ENCODE results near the gene RNFT2. TPM values are rescaled to one million over a fixed set of nuclear protein-coding genes. Genes with fewer than 3 reads are reported as not detected.

The RNFT2 gene, protein sequence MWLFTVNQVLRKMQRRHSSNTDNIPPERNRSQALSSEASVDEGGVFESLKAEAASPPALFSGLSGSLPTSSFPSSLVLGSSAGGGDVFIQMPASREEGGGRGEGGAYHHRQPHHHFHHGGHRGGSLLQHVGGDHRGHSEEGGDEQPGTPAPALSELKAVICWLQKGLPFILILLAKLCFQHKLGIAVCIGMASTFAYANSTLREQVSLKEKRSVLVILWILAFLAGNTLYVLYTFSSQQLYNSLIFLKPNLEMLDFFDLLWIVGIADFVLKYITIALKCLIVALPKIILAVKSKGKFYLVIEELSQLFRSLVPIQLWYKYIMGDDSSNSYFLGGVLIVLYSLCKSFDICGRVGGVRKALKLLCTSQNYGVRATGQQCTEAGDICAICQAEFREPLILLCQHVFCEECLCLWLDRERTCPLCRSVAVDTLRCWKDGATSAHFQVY
- total RNA-seq = 0.62 TPM
- long read RNA-seq, partial matches to known transcripts = 0 of 1 reads
- long read RNA-seq, other reads (novel, unspliced or antisense) = 1 of 1 reads

DNA sequence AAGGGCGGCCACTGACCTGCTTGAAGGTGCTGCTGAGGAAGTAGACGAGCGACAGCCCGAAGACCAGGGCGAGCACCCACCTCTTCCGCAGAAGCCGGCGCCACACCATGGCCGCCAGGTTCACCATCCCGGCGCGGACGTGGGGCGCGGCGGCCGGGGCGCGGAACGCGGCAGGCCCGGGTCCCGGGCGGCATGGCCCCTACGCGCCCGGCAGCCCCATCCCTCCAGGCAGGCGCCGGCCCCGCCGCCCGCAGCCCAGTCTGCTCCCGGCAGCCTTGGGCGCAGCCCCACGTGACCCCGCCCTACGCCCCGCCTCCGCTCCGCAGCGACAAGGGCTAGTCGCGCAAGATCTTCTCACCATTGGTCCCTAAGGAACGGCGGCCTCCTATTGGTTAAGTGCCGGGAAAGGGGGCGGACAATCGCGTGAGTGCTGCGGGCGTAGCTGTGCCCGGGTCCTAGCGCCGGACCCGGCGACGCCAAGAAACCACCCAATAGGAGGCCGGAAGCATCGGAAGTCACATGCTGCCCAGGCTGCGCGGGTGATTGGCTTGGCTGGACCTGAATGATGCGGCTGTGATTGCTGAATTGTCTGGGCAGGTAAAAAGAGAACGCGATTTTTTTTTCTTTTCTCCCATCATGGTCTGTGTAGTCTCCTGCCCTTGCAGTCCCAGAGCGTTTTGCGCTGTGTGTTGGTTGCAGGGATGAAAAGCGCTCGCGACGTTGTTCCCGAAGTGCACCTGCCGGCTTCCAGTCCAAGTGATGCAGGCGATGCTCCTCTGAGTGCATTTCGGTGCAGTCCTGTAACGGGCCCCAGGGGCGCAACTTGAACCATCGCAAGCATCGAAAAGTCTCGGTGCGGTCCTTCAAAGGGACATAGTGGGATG, at the start of gene RNFT2, which contains the start of gene SPRING1:
Gene RNFT2 (plus strand): TSS at position 542 of the 884 bp plus-strand sequence. CDS start 2,183 bp downstream, outside the sequence.
Gene SPRING1 (minus strand): TSS at position 296 of the 884 bp plus-strand sequence. CDS start 169 bp downstream, at position 127.
- intact Hi-C loops (cut with DNase I) = loop anchor here (5.0 kb wide), 1 partner anchor 79 kb away; no protein-coding TSS in a partner anchor
- peak; percentile 99 for DNase-seq

DNA sequence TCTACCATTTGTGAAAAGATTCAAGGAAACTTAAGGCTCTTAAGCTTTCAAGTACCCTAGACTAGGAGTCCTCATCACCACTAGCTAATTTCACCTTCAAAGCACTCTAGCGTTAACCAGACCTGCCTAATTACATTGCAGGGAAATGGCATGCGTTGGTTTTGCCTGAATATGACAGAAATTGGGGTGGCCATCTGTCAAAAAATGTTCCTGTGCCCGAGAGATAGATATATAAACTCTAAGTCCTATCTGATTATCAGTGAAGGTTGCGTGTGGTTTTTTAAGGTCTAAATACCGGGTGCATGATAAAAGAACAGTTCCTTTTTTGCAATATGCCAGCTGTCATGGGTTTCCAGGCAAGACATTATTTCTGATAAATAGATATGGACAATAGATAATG, 48.6 kb upstream of the RNFT2 start:
- DNase-seq = no peak
- ATAC-seq (ENCODE audit: poor library complexity) = no peak
- intact Hi-C loops (cut with DNase I) = no loop called here

More for the DNA sequence above, at the start of gene RNFT2, which contains the start of gene SPRING1:
- ATAC-seq (ENCODE audit: poor library complexity) = peak; percentile 100

DNA sequence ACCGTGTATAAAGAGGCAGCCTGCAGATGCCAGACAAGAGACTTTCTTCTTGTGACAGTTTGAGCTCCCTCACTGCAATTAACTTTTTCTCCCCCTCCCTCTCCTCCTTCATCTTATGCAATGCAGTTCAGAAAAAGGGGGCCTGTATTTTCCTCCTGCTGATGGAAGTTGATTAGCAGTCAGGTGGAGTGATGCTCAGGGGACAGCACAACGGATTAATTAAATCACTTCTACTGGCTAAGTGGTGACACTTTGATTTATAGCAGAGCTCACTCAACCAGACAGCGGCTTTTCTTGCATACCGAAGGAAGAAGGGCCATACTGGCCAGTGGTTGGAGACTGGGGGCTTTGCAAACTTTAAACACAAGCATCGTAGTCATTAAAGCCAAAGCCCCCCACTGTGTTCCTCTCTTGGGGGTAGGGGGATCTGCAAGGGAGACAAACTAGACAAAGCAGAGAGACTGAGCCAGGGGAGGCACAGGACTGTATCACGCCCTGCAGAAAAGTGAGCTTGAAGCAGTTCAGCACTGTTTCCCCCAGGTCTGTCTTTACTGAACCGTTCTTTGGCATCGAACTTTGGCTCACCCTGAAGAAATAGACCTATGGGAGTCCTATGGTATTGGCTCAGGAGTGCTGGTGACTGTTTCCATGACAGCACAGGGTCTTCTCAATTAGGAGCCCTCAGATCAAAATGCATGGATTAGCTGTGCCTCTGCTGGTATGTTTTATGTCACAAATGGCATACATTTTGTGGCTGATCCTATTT, 48.0 kb upstream of the RNFT2 start:
- ATAC-seq (ENCODE audit: poor library complexity) = no peak
- DNase-seq = no peak
- intact Hi-C loops (cut with DNase I) = loop anchor here (10.0 kb wide), 1 partner anchor 695 kb away; no protein-coding TSS in a partner anchor

DNA sequence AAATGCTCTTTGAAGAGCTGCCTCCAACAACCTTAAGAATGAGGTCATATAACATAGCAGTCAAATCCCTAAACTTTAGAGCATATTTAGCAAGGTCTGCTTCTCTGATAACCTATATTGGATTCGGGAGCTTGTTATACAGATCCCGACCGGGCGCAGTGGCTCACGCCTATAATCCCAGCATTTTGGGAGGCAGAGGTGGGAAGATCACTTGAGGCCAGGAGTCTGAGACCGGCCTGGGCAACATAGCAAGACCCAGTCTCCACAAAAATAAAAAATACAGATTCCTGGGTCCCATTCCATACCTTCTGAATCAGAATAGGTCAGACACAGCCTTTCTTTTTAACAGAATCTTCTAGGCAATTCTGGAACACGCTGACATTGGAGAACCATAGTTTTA, 46.9 kb upstream of the RNFT2 start:
- no peak for ATAC-seq (ENCODE audit: poor library complexity)
- intact Hi-C loops (cut with DNase I) = loop anchor here (10.0 kb wide), 1 partner anchor 696 kb away; no protein-coding TSS in a partner anchor
- no peak for DNase-seq

DNA sequence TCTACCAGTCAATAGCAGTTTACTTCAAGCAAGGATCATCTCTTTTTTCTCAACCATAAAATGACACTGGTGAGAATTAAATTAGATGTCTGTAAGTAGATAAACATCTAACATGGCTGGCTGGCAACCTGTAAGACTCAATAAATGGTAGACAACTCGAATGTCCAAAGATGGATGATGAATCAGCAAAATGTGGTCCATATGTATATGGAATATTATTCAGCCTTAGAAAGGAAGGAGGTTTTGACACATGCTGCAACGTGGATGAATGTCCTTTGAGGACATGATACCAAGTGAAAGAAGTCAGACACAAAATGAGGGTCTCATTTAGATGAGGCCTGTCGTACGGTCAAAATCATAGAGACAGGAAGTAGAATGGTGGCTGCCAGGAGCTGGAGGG, 46.5 kb upstream of the RNFT2 start:
- no peak for DNase-seq
- no peak for ATAC-seq (ENCODE audit: poor library complexity)
- intact Hi-C loops (cut with DNase I) = loop anchor here (10.0 kb wide), 1 partner anchor 697 kb away; no protein-coding TSS in a partner anchor

DNA sequence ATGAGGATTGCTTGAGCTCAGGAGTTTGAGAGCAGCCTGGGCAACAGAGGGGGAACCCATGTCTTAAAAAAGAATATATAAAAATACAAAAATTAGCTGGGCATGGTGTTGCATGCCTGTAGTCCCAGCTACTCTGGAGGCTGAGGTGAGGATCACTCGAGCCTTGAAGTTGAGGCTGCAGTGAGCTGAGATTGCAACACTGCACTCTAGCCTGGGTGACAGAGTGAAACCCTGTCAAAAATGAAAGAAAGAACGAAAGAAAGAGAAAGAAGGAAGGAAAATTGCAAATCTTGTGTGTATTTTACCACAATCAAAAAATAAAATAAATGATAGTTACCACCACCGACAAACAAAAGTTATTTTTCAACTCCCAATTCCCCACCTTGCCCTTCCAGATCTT, 45.5 kb upstream of the RNFT2 start:
- DNase-seq (no peak), ATAC-seq (ENCODE audit: poor library complexity) (no peak)
- intact Hi-C loops (cut with DNase I) = loop anchor here (10.0 kb wide), 1 partner anchor 698 kb away; no protein-coding TSS in a partner anchor

DNA sequence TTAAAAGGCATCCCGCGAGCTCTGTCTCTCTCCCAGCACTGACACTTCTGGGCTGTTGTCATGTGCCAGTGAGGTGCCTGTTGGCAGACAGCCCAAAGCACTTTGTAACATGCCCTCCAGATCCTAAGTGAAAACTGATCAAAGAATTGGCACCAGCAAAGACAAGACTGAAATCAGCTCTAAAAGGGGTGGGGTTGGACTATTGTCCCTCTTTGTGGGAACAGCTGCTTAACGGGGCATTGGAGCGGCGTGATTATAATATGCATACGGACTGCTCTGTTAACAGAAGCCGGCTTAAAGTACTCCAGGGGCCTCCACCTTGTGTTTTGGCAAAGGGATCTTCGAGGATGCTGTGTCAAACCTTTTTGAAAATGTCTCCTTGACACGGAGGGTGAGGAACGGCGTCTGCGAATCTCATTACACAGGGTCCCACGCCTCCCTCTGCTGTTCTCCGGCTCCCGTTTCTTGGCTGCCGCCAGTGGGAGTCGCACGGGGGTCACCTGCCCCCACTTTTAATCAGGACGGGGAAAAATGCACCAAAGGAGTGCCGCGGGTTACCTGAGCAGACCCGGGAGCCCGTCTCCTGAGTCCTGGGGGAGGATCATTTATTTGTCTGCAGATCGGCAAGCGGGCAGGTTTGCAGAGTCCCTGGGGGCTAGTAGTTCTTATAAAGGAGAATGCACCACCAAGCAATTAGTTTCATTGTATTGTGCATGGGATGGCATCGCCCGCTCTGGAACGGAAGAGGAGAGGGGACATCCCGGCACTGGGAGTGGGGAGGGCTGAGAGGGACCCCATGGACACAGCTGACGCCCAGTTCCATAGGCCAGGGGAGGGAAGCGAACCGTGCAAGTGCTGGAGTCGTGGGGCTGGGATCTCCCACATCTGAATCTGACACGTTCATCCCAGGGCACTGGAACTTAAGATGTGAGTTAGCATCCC, 44.6 kb upstream of the RNFT2 start:
- intact Hi-C loops (cut with DNase I) = loop anchor here (10.0 kb wide), 1 partner anchor 699 kb away; no protein-coding TSS in a partner anchor
- ATAC-seq (ENCODE audit: poor library complexity) (peak; percentile 40), DNase-seq (no peak)

DNA sequence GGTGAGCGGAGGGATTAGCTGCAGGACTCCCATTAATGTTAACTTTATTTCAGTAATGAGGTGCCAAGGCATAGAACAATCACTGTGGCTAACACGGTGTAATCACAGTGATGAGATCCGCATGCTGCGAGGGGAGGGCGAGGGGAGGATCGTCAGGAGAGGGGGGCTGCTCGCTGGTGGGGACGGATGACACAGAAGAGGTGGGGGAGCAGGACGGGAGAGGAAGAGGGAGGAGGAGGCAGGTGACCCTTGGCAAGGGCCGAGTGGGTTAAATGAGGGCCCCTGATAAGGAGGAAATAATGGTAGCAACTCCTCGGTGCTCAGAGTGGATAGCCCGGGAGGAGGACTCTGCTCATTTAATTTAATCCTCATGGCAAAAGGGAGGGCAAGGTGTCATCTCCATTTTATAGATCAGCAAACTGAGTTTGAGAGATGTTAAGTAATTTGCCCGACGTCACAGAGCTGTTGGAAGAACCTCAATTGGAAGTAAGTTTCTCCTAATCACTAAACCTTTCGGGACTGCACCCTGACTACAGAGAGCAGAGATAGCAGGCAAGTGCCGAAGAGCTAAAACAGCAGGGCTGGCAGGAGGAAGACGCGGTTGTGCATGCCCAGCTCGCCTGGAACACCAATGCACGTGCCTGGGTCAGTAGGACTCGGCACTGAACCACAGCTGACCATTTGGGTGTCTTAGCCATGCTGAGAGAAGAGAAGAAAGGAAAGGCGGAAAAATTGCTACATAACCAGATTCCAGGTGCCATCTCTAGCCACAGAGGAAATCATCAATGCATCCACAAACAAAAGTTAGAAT, 43.3 kb upstream of the RNFT2 start:
- intact Hi-C loops (cut with DNase I) = loop anchor here (10.0 kb wide), 1 partner anchor 700 kb away; no protein-coding TSS in a partner anchor
- no peak for DNase-seq
- ATAC-seq (ENCODE audit: poor library complexity) = peak; percentile 76

DNA sequence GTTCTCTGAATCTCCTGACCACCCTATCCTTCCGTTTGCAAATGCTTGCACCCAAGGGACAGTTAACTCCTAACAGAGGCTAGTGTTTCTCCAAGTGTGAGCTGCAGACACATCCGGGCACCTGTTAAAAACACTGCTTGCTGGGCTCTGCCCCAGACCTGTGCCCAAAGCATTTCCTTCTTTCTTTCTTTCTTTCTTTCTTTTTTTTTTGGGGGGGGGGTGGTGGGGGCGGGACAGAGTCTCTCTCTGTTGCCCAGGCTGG, 42.7 kb upstream of the RNFT2 start:
- DNase-seq (no peak), ATAC-seq (ENCODE audit: poor library complexity) (no peak)
- intact Hi-C loops (cut with DNase I) = loop anchor here (10.0 kb wide), 1 partner anchor 701 kb away; no protein-coding TSS in a partner anchor

DNA sequence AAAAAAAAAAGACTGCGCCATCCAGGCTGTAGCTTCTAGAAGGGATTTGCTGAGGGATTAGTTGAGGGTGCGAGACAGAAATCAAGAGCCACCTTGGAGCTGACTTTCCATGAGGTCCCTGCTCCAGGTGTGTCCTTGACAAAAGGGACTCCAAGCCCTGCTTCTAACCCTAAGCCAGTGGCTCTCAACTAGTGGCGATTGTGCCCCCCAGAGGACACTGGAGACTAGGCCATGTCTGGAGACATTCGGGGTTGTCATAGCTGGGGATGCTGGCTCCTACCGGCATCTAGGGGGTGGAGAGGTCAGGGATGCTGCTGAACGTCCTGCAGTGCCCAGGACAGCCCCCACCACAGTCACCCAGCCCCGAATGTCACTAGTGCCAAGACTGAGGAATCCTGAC, 40.8 kb upstream of the RNFT2 start:
- DNase-seq (no peak), ATAC-seq (ENCODE audit: poor library complexity) (no peak)
- intact Hi-C loops (cut with DNase I) = loop anchor here (10.0 kb wide), 1 partner anchor 703 kb away; no protein-coding TSS in a partner anchor

DNA sequence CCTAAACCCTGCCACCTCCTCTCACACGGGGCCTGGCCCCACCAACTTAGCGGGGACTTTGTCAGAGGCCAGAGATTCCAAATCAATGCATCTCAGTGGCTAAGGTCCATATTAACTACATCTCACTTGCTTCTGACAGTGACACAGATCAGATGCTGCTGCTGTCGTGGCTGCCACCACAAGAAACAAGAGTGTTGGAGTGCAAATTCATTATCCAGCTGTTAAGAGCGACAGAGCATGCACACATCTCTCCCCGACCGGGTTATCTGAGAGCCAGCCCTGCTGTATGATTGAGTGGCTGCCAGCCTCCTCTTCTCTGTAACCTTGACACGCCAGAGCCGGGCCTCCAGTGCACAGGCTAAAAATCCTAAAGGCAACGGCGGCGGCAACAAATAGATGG, 40.4 kb upstream of the RNFT2 start:
- ATAC-seq (ENCODE audit: poor library complexity) = peak; percentile 76
- peak; percentile 54 for DNase-seq
- intact Hi-C loops (cut with DNase I) = loop anchor here (10.0 kb wide), 1 partner anchor 703 kb away; no protein-coding TSS in a partner anchor

DNA sequence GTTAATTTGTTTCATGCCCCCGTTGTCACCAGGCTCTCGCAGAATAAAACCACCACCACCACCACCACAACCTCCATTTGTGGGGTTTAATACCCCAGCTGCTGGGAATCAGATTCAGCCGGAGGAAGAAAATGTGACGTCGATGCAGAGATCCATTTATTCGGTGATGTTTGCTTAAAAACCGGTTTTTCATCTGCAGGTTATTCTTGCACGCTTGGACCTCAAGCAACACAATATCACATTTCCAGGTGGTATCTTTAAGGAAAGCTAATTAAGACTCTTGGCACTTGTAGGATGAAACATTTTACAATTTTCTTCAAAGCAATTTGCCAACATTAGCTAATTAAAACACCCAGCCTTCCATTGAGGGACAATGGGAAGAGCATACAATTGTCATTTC, 40.0 kb upstream of the RNFT2 start:
- DNase-seq (no peak), ATAC-seq (ENCODE audit: poor library complexity) (no peak)
- intact Hi-C loops (cut with DNase I) = loop anchor here (10.0 kb wide), 1 partner anchor 703 kb away; no protein-coding TSS in a partner anchor

DNA sequence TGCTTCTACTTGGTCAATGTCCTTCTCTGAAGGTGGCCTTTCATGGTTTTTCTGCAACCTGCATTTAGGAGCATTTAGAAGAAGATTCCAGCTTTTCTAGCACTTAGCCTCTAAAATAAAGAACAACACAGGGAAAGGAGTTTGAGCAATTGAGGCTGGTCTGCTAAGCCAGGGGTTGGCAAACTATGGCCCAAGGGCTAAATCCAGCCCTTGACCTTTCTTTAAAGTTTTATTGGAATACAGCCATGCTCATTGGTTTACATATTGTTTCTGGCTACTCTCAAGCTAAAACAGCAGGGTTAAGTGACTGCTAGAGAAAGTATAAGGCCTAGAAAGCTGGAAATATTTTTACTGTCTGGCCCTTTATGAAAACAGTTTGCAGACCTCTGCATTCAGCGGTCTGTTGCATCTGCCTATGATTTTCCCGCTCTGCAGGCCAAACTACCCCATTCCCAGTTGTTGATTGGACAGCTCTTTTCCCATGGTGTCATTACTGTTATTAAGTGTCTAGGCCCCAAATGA, 39.5 kb upstream of the RNFT2 start:
- DNase-seq = no peak
- intact Hi-C loops (cut with DNase I) = loop anchor here (10.0 kb wide), 1 partner anchor 704 kb away; no protein-coding TSS in a partner anchor
- no peak for ATAC-seq (ENCODE audit: poor library complexity)

DNA sequence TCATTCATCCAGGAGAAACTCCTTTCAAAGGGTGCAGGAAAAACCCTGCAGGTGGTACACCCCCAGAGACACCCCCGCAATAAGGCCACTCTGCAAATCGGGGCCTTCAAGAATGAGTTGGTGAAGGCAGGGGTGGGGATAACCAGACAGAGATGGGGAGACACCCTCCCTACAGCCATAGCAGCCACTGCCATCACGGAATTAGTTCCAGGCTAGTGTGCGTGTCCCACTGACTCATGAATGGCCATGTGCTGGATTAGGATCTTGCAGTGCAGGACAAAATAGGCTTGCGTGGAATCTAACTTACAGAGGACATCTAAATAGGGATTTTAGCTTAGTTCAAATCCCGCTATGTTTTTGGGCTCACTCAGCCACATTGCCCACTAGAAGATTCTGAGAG, 38.0 kb upstream of the RNFT2 start:
- intact Hi-C loops (cut with DNase I) = loop anchor here (5.0 kb wide), 1 partner anchor 182 kb away; the partner anchor contains the start of gene HRK
- DNase-seq (no peak), ATAC-seq (ENCODE audit: poor library complexity) (no peak)

DNA sequence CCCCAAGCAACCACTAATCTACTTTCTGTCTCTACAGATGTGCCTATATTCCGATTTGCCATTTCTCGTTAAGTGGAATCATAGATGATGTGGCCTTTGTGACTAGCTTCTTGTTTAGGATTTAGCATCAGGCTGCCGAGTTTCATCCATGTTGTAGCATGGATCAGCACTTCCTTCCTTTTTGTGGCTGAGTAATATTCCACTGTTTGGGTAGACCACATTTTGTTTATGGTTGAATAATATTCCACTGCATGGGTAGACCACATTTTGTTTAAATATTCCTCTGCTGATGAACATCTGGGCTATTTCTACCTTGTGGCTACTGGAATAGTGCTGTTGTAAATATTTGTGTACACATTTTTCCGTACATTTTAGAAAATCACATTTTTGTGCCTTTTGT, 36.7 kb upstream of the RNFT2 start:
- DNase-seq (no peak), ATAC-seq (ENCODE audit: poor library complexity) (no peak)
- intact Hi-C loops (cut with DNase I) = loop anchor here (5.0 kb wide), 1 partner anchor 181 kb away; the partner anchor contains the start of gene HRK
